DND-41 (cell line): ENCODE measurements around the gene COL23A1.

Experiments used
- ATAC-seq: fragments of 200-7000 bp; cut with Tn5 transposase; 3 replicates; pipeline ENCODE4 v1.9.1; 2021; ENCODE audit warnings: low read depth; ENCODE audit not compliant: insufficient read depth
- DNase-seq: peaks from one replicate; pipeline ENCODE4 v3.0.0-alpha.2; 2020
- H2AFZ ChIP-seq: 2 replicates; pipeline ENCODE4 v1.6.0; 2012; ENCODE audit warnings: low read depth, low read length
- H3K27ac ChIP-seq: 2 replicates; pipeline ENCODE4 v1.5.1; 2012; ENCODE audit warnings: low read length, inconsistent platforms
- H3K27me3 ChIP-seq: fragments of 200-600 bp; sonication (generic); 2 replicates; pipeline ENCODE4 v1.6.0; 2012; ENCODE audit warnings: low read length, mild to moderate bottlenecking, inconsistent platforms; ENCODE audit not compliant: insufficient read depth, poor library complexity
- H3K36me3 ChIP-seq: 2 replicates; pipeline ENCODE4 v1.5.1; 2012; ENCODE audit warnings: low read length, inconsistent platforms; ENCODE audit not compliant: insufficient read depth
- H3K4me1 ChIP-seq: 2 replicates; pipeline ENCODE4 v1.5.1; 2012; ENCODE audit warnings: mild to moderate bottlenecking, low read length; ENCODE audit not compliant: insufficient read depth
- H3K4me2 ChIP-seq: 2 replicates; pipeline ENCODE4 v1.6.0; 2012; ENCODE audit warnings: mild to moderate bottlenecking, moderate library complexity, low read length, inconsistent platforms; ENCODE audit not compliant: insufficient read depth
- H3K4me3 ChIP-seq, 2 experiments: fragments of 200-600 bp in 1 of 2; shearing (Covaris generic) in 1 of 2; 2 replicates each; pipeline ENCODE4 v1.5.1; 2012 to 2016; ENCODE audit warnings: inconsistent platforms in 2 of 2, low read length in 2 of 2, mild to moderate bottlenecking in 2 of 2, low read depth in 1 of 2, moderate library complexity in 1 of 2
- H3K79me2 ChIP-seq: 2 replicates; pipeline ENCODE4 v1.6.0; 2012; ENCODE audit warnings: low read length, inconsistent platforms; ENCODE audit not compliant: insufficient read depth
- H3K9ac ChIP-seq: 2 replicates; pipeline ENCODE4 v1.6.0; 2012; ENCODE audit warnings: low read depth, mild to moderate bottlenecking, inconsistent platforms, low read length, moderate library complexity
- H3K9me3 ChIP-seq: 2 replicates; pipeline ENCODE4 v1.5.1; 2012; ENCODE audit warnings: low read length, moderate library complexity, mild to moderate bottlenecking, inconsistent platforms; ENCODE audit not compliant: insufficient read depth, severe bottlenecking
- H4K20me1 ChIP-seq: 2 replicates; pipeline ENCODE4 v1.6.0; 2012; ENCODE audit warnings: low read length; ENCODE audit not compliant: insufficient read depth
- EZH2 ChIP-seq: IDR thresholded peaks from 3 replicates; pipeline ENCODE4 v1.6.1; 2012; ENCODE audit warnings: borderline replicate concordance, low read depth, mild to moderate bottlenecking, moderate library complexity, low read length, inconsistent platforms; ENCODE audit not compliant: severe bottlenecking
- TF ChIP-seq, protein P1 (sequence below): IDR thresholded peaks from 2 replicates; pipeline ENCODE4 v1.5.1; 2012; ENCODE audit warnings: borderline replicate concordance, low read length, moderate library complexity, mild to moderate bottlenecking; ENCODE audit not compliant: poor library complexity, severe bottlenecking; ENCODE audit errors: extremely low read depth

The COL23A1 gene

DNA sequence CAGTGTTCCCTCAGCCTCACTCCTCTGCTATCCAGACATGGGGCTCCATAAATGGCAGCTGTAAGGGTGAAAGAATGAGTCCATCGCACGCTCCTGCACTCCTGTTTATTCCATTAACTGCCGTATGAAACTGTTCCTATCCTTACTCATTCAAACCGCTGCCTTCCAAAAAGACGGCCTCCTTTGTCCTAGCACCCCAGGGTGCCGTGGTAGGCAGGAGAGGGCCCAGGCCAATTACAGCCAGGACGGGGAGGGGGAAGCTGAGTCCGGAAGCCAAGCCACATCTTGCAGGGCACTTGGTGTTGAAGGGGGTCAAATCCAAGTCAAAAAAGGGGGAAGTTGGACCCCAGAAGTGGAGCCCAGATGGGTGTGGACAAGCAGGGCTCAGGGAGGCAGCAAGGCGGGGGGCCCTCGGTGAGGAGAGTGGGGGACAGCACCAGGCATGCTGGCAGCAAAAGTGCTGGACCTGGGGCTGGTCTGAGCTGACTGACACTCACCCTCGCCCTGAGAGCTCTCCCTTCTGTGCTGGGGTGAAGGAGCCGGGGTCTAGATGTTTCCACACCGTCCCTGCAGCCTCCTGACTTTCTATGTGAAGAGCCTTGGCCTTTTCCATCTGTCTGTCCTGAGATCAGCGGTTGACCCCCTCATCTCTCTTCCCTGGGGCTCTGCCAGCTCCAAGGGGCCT is 63.3 kb downstream of the COL23A1 start:
- peaks cover 12% of the 10 kb centered on the region; the same call in 1 of the 2 replicates for H3K4me1 ChIP-seq
- no peak overlapping the region for H3K27ac ChIP-seq
- no peaks in the 10 kb centered on the region for H3K79me2 ChIP-seq
- H3K9me3 ChIP-seq = no peaks in the 10 kb centered on the region
- no peak for TF ChIP-seq EZH2
- no peaks in the 10 kb centered on the region for H4K20me1 ChIP-seq
- H3K27me3 ChIP-seq = no peaks in the 10 kb centered on the region
- H3K4me3 ChIP-seq = no peak overlapping the region
- no peaks in the 10 kb centered on the region for H3K36me3 ChIP-seq
- no peak overlapping the region for H3K4me2 ChIP-seq
- ATAC-seq = no peak
- H2AFZ ChIP-seq = no peak overlapping the region
- H3K9ac ChIP-seq = no peak overlapping the region
- DNase-seq = no peak

DNA sequence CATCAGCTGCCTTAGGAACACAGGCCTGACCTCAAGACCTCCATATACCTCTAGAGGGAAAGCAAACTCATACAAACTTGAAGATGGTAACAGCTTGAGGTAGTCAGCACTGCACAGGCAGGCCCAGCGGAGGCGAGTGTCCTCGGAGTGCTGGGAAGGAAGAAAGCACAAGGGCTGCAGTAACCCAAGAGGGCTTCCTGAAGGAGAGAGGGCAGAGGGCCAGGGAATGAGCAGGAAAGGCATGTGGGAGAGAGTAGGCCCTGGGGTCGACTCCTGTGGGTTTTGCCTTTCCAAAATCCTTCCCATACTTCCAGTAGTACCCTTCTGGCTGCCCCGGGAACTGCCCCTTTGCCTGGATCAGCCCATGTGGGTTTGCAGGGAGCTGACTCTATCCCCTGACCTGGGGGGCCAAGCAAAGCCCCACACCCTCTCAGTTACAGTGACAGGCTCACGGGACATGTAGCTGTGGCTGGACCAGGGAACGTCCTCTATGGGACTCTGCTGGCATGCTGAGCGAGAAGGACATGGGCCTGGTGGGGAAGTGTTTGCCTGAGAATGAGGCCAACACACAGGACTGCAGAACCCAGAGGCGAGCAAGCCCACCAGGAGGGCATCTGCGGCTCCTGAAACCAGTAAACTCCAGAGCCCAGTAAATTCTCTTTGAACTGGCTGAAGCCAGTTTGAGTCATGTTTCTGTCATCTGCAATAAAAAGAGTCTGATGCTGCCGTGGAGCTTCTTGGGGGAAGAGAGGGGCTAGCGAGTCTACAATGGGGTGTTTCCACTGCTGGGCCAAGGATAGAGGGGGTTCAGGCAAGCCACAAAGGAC is 64.1 kb downstream of the COL23A1 start:
- Histone ChIP-seq H4K20me1 (no peaks in the 10 kb centered on the region), H3K36me3 (no peaks in the 10 kb centered on the region), H3K4me2 (no peak overlapping the region), H3K9ac (no peak overlapping the region), H3K4me1 (peaks cover 8% of the 10 kb centered on the region; the same call in 1 of the 2 replicates), H2AFZ (no peak overlapping the region), H3K9me3 (no peaks in the 10 kb centered on the region), H3K27ac (no peak overlapping the region), H3K27me3 (no peaks in the 10 kb centered on the region), H3K79me2 (no peaks in the 10 kb centered on the region), H3K4me3 (no peak overlapping the region)
- no peak for DNase-seq
- no peak for ATAC-seq
- no peak for TF ChIP-seq EZH2
- TF ChIP-seq, protein P1, sequence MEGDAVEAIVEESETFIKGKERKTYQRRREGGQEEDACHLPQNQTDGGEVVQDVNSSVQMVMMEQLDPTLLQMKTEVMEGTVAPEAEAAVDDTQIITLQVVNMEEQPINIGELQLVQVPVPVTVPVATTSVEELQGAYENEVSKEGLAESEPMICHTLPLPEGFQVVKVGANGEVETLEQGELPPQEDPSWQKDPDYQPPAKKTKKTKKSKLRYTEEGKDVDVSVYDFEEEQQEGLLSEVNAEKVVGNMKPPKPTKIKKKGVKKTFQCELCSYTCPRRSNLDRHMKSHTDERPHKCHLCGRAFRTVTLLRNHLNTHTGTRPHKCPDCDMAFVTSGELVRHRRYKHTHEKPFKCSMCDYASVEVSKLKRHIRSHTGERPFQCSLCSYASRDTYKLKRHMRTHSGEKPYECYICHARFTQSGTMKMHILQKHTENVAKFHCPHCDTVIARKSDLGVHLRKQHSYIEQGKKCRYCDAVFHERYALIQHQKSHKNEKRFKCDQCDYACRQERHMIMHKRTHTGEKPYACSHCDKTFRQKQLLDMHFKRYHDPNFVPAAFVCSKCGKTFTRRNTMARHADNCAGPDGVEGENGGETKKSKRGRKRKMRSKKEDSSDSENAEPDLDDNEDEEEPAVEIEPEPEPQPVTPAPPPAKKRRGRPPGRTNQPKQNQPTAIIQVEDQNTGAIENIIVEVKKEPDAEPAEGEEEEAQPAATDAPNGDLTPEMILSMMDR = no peak

GRCh38 chr5:178524093-178524882 is 65.9 kb downstream of the COL23A1 start:
- Histone ChIP-seq H3K4me1 (peaks cover 8% of the 10 kb centered on the region; the same call in 1 of the 2 replicates), H3K27ac (no peak overlapping the region), H3K36me3 (no peaks in the 10 kb centered on the region), H4K20me1 (no peaks in the 10 kb centered on the region), H2AFZ (no peak overlapping the region), H3K4me3 (no peak overlapping the region), H3K79me2 (no peaks in the 10 kb centered on the region), H3K9me3 (no peaks in the 10 kb centered on the region), H3K27me3 (no peaks in the 10 kb centered on the region), H3K4me2 (no peak overlapping the region), H3K9ac (no peak overlapping the region)
- TF ChIP-seq, protein P1 = no peak
- TF ChIP-seq EZH2 = no peak
- DNase-seq (peak; percentile 49), ATAC-seq (peak; percentile 45; the same call in 1 of the 3 replicates)

DNA sequence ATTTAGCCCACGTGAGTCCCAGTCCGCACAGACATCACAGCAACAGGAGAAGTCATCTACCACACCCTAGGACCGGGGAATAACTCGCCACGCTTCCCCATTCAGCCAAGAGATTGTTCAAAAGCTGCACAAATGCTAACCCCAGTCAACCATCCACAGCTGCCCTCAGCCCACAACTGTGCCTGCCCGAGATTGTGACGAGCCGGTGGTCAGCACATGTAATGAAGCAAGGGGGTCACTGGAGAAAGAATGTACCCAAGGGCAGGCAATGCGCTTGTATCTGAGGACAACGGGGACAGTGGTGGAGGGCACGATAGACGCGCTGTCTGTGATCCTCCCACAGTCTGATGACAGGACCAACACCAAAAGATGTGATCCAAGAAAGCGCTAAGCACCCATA is 67.8 kb downstream of the COL23A1 start:
- H3K27me3 ChIP-seq = no peaks in the 10 kb centered on the region
- ATAC-seq (no peak), DNase-seq (no peak)
- H3K9me3 ChIP-seq = no peaks in the 10 kb centered on the region
- peaks cover 8% of the 10 kb centered on the region; the same call in 1 of the 2 replicates for H3K4me1 ChIP-seq
- no peak overlapping the region for H2AFZ ChIP-seq
- H4K20me1 ChIP-seq = no peaks in the 10 kb centered on the region
- H3K9ac ChIP-seq = no peak overlapping the region
- H3K4me2 ChIP-seq = no peak overlapping the region
- H3K27ac ChIP-seq = no peak overlapping the region
- TF ChIP-seq, protein P1 = no peak
- no peak for TF ChIP-seq EZH2
- no peaks in the 10 kb centered on the region for H3K36me3 ChIP-seq
- no peak overlapping the region for H3K4me3 ChIP-seq
- no peaks in the 10 kb centered on the region for H3K79me2 ChIP-seq
